GM18517 (cell line): Measurements from ENCODE around the gene PARN.

Experiments used
- ATAC-seq: cut with Tn5 transposase; IDR thresholded peaks from one replicate; pipeline ENCODE4 v1.9.1; 2021; ENCODE audit warnings: mild to moderate bottlenecking, moderate library complexity; ENCODE audit not compliant: unreplicated experiment

Gene PARN

DNA sequence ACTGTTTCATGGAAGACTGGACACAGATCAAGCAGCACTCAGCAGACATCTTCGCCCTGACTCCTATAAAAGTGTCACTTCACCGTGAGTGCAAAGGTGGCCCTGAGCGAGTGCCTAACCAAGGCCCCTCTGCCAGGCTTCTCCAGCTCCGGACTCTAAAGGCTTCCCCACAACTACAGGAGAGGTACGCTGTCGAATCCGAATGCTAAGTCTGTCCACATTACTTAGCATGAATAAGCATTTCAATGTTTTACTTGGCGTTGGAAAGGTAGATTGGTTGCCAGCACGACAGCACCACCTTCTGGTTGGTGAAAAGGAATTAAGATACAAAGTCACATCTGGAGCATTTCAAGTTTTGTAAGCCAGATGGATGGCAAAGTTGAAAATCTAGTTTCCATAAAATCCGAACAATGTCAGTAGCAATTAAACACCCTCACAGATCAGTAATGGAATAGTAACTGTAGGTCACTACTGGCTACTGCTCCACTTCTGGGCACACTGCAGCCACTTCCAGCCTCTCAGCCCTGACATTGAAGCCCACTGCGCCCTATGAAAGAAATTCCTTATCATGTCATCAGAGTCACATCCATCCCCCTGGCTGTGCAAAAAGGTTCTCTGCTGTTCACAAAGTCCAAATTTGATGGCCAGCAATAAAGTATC, 100.9 kb downstream of the PARN start:
- ATAC-seq, result peak; percentile 56

DNA sequence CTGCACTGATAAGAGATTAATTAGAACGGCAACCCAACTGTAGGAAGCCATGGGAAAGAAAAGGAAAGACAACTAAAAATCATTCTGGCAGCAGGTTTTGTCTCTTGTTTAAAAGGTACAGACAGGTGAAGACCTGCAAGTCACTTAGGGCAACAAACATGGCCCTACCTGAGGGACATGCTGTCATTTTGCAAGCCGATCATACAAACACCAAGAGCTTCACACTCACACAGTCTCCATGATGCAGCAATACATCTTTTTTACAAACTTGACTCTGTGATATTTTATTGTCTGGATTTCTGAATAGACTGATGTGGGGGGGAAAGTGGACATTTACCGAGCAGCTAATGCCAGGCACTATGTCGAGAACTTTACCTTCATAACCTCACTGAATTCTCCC, 101.8 kb downstream of the PARN start:
- no peak for ATAC-seq

DNA sequence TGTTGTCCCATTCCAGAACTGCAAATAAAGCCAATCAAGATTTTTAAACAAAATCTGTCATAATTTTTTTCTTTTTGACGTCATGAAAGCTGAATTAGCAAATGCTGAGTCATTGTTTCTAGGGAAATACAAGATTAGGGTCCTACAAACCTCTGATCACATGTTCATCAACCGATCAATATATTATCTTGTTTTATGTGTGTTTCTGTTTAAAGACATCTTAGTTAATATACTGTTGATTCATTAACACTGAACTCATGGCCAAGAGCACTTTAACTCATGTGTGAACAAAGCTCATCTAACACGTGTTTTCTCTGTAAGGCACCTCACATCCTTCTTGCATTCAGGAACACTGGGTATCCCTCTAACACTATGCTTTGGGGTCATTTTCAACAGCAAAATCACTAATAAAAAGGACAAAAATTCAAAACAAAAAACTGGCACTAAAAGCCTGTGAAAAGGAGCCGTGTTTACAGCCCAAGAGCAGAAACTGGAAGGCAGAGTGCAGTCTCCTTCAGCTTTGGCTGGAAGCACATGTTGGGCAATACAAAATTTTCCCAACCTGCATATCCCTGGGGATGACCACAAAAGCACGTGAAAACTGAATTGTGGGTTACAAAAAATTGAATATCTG, 102.5 kb downstream of the PARN start:
- no peak for ATAC-seq

DNA sequence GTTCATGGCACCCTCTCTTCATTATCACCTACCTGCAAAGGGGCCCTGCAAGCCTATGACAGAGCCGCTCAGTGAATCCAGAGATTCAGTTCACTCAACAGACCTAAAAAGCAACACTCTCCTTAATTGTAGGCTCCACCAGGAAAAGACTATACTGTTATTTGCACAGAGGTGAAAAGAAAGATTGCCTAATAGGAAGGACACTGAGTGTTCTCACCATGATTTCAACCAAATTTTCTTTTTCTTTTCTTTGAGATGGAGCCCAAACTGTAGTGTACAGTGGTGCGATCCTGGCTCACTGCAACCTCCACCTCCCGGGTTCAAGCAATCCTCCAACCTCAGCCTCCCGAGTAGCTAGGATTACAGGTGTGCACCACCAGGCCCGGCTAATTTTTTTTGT, 104.5 kb downstream of the PARN start:
- no peak for ATAC-seq

DNA sequence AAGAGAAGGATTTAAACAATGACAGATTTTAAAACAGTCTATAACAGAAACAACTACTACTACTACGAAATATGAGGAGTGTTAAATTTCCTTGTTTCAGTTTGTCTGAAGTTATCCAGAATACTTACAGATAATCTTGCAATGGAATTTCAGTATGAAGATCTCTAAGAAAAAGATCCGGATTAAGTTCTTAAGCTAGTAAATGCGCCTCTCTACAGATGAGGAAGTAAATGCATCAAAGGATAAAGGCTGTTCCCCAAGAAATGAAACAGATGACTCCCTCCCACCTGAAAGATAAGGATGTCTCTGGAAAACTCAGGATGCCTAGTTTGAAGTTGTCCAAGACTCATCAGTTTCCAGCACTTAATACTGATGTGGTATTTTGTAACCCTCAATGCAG, 105.1 kb downstream of the PARN start:
- ATAC-seq, result no peak

DNA sequence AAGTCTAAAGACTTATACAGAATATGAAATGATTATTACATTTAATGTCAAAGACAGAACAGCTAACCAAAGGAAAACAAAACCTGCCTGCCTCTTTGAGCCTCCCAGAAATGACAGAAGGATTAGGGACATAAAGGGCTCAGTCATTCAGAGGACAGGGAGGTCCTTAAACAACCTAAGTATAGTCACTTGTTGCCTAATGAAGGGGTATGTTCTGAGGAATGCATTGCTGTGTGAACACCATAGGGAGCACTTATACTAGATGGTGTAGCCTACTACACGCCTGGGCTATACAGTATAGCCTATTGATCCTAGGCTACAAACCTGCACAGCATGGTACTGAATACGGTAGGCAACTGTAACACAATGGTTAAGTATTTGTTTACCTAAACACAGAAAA, 106.4 kb downstream of the PARN start:
- ATAC-seq, result no peak

DNA sequence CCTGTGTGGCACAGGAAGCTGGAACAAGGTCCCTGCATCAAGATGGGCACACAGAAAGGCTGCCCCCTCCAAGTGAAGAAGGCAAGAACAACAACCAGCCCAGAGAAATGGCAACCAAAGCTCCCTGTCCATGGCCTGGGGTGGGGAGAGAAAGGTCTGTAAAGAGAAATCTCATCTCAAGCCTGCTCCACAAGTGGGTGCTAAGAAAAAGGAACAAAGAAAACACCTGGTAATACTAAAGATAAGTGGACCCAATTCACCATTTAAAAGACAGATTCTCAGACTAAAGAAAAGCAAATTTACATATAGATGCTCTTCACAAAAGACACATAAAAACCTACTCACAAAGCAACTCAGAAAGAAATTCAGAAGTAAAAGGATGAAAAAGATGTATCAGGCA, 107.4 kb downstream of the PARN start:
- ATAC-seq, result no peak

DNA sequence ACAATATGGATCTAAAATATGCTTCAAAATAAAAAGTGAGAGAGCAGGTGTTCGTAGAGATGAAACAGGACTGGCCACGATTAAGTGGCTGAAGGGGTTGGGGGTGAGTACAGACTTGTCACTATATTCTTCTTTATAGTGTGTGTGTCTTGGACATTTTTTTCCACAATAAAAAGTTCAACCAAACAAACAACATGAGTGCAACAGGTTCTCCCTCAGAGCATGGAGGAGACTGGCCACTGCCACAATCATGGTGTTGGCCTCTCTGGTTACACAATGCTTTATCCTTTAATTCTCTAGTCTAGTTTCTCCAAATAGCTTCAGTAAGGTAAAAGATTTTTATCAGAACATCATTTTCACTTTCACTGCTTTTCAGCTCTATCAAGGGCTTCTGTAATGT, 109.3 kb downstream of the PARN start:
- ATAC-seq, result no peak

DNA sequence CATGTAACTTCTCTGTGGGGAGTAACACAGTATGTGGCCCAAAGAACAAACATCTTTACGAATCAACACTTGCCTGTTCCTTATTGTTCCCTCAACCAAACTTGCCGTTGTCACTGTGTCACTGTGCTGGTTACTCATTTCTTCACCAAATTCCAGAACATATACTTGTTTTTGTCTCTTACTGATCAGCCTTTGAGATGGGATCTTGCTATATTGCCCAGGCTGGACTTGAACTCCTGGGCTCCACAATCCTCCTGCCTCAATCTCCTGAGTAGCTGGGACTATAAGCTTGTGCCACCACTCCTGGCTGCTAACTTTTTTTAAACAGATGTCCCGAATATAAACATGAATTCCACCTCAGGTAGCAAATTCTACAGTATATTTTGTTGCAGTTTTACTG, 115.1 kb downstream of the PARN start:
- ATAC-seq, result no peak

DNA sequence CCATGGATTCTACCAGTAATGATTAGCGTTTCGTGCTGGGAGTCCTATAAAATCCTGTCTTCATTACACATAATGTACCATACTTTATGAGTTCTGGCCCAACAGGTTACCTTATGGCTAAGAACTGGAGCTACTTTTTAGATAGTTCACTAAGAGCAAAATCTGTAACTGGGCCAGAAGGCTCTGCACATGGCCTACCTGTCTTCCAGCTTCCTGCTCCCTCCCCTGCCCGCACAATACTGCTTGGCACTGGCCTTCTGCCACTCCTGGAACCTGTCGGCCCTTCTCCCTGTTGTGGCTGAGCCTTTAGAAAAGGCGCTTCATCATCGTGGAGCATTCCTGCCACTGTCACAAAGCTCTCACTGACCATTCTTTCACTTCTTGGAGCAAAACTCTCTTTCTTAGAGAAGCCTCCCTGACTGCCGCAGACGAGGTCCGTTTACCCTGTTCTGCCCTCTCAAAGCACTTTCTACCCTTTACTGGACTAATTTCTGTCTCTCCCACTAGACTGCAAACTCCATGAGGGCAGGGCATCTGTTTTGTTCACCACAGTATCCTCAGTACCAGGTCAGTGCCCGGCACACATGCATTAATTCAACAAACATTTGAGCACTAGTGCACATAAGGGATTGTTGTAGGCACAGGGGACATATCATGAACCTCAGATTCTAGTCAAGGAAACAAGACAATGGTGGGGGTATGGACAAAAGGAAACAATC, 116.5 kb downstream of the PARN start:
- ATAC-seq, result no peak

DNA sequence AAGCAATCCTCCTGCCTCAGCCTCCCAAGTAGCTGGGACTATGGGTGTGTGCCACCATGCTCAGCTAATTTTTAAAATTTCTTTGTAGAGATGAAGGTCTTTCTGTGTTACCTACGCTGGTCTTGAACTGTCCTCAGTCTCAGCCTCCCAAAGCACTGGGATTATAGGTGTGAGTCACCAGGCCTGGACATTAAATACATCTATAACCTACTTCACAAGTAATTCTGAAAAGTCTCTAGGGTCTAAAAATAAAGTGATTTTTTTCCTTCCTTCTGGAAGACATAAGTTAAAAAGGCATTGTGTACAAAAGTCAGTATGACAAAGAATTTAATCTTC, 118.3 kb downstream of the PARN start:
- ATAC-seq, result no peak

DNA sequence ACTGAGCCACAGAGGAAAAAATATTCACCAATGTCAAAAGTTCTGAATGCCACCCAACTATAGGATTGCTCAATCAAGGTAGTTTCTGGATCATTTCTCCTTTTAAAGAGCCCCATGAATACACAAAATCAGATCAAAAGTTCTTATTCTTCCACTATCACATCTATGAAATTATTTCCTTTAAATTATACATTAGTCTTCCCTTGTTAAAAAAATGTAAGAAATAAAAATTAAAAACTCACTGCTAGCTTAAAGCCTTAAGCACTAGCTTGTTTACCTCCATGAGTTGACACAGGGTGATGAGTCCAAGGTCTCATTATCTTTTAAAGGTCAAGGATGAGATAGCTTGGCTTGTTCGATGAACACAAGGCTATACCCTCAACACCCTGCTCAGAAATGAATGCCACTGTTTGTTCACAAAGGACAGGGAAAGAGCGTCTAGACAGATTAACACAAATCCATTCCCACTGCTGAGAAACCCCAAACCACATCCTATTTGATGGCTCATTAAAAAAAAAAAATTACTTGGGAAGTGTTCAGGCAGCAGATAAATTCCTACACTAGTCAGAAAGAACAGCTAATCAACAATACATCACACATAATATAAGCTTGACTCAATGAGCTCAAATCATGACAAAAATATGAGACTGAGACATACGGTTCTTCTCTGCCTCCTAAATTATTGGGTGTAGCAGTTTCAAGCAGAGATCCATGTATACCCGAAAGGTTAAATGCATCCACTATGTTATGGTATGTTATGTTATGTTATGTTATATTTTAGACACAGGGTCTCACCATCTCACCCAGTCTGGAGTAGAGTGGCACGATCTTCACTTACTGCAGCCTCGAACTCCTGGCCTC, 118.9 kb downstream of the PARN start:
- no peak for ATAC-seq

DNA sequence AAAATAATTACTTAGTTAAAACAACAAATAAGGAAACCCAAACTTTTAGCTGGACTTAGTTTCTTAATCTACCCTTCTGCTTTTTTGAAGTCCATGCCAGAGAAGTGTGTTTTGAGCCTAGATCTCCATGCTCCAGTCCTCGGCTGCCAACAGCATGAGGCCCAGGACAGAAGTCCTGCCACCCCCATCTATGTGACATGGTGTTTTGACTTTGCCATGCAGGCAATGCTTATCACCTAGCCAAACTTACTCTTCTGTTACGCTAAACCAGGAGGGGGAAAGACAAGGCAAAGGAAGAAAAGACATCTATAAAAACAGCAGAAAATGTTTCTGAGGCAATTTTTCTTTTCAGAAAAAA, 119.5 kb downstream of the PARN start:
- ATAC-seq, result no peak

DNA sequence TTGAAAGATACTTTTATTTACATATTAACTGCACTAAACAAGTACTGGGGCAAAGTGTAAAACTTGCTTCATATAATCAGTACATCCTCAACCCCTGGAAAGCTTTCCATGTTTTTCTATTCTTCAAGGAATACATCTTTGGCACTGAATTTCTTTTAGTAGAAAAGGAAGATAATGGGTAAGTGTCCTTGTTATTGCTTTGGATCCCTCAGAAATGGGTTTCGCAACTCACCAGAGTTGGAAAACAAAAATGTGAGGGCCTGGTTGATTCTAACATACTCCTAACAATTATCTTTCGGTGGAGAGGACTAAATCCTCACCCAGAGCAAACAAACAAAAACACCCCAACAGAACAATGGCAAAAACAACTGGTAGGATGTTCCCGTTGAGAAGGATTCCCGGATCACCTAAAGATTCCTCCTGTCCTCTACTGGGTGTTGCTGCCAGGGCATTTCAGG, 120.4 kb downstream of the PARN start:
- no peak for ATAC-seq

DNA sequence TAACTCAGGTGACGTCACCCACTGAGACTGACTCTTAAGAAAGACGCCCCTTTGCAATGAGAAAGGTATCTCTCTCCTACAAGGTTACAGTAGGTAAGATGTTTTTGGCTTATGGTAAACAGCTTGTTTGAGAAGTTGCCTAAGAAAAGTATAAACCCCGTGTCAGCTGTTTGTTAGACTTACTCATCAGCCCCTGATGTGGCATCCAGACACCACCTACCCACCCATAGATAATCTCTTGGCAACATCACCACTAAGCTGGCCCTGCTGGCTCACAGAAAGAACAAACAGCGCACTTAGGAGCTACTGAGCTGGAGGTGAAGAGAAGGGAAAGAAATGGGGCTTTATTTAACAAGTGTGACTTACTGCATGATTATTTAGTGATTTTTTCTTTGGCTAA, 121.0 kb downstream of the PARN start:
- ATAC-seq, result no peak

DNA sequence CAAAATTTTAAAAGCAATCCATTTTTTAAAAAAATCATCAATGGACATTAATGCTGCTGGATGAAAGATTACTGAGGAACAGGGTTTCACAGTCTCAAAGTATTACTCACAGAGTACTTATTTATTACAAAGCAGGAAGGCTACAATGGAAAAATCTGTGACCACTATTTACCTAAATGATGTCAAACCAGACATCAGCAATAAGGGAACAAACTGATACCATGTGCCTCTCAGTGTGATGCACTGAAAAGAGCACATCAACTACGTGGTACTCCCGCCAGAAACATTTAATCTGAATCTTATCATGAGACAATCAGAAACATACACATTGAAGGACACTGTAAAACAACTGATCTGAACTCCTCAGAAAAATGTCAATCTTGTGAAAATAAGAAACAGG, 124.2 kb downstream of the PARN start:
- no peak for ATAC-seq

DNA sequence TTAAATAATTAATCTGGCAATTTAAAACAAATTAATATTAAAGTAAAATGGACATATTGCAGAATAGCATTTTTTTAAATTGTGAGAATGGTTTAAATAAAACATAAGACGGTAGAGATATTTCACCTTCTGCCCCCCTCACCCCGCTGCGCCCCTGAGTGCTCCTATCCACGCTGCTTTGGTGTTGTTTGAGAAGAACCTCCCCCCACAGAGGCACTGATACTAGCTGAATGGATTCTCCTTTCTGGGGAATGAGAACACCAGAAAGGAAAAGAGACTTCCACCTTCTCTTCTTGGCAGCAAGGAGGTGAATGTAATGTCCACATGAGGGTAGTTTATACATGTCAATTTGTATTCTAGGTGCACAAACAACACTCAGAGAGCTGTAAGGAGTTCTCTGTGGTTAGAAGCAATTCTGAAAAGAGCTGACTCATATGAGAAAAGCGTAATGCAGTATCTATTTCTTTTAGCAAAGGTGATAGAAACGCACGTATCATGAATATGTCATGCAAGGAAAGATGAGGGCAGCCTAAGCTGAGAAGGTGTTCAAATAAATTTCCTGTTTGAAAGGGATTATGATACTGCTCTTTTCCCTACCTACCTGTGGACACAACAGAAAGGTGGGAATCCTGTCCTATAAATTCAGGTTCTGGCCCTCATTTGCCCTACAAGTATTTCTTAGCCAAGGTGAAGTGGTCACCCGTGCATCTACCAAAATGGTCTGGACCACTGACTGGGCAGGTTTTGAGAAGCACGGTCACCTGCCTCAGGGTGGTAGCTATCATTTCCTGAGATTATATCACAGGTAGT, 126.9 kb downstream of the PARN start:
- peak; percentile 77 for ATAC-seq

DNA sequence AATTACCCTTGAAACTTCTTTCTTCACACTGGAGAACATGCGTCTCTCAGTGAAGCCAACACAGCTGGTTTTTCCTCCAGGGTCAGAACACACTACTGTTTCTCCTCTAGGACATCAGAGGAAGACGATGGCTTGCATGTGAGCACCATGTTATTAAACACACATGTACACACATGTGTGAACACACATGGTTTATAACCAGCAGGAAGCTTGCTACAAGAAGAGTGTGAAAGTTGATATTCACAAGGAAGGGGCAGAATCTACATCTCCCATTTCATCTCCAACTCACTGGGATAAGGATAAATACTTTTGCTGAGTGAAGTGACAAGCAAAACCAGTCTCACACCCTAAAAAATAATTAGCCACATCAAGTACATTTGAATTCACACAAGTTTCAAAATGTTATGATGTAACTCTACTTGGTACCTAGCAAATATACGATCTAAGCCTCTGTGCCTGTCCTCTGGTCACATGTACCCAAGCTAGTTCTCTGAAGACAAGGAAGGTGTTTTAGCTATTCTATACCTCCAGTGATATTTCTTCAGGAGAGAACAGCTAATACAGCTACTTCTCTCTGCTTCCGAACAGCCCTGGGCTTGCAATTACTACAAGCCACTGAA, 127.7 kb downstream of the PARN start:
- ATAC-seq, result no peak

DNA sequence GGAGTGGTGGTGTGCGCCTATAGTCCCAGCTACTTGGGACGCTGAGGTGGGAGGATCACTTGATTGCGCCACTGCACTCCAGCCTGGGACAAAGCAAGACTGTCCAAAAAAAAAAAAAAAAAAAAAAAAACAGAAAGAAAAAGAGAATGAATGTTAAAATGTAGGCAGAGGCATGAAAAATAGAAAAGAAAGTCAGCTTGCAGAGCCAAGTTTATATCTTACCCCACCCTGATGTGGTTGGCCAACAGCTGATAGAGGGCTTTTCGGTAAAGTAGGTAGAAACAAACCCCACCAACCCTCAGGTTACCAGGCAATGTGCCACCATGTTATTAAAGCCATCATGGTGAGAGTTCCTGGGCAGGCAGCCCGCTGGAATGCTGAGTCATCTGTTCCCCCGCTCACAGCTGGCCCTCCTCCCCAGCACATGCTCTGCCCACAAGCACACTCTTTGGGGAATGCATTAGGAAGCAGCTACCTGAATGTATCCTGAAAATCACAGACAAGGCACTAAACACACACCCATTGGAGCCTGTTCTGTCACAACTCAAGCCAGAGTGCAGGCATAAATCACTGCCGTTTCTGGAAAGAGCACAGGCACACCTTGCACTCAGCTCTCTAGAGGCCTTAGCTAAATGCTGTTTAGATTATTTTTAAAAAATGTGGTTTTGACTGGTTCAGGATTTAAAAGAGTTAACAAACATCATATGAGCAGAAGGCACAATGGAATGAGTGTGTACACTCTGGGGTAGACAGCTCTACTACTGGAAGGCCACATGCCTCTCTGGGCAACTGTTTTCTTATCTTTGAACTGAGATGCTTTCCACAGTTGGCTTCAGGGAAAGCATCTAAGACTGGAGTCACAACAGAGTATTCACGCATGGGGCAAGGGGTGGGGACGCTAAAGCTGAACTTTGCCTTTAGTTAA, 128.5 kb downstream of the PARN start:
- ATAC-seq, result no peak
